ENCODE data around the gene ASIC4.

The ASIC4 gene

GRCh38 chr2:219514196-219514761, at the start of gene ASIC4:
TSS of gene ASIC4 (plus strand) at chr2:219514482. CDS start at chr2:219514725, 243 bp downstream.
- no peak for DNase-seq

GRCh38 chr2:219465659-219466561, 48.4 kb upstream of the ASIC4 start:
- no peak for DNase-seq

- DNase-seq: no peak
These were observed 47.2 kb upstream of the ASIC4 start for GRCh38 chr2:219466816-219467735.

GRCh38 chr2:219467736-219468075, 46.6 kb upstream of the ASIC4 start:
- no peak for DNase-seq

- no peak for DNase-seq
These were observed 45.7 kb upstream of the ASIC4 start for GRCh38 chr2:219468410-219469185.

GRCh38 chr2:219469186-219469724, 45.0 kb upstream of the ASIC4 start:
- DNase-seq: no peak

GRCh38 chr2:219470429-219470828, 43.9 kb upstream of the ASIC4 start:
- DNase-seq: no peak

- DNase-seq: no peak
These were observed 42.6 kb upstream of the ASIC4 start for GRCh38 chr2:219471476-219472371.

- DNase-seq: no peak
These were observed 41.6 kb upstream of the ASIC4 start for GRCh38 chr2:219472629-219473187.

GRCh38 chr2:219473511-219473910, 40.8 kb upstream of the ASIC4 start:
- DNase-seq: no peak

- DNase-seq: no peak
These were observed 39.8 kb upstream of the ASIC4 start for GRCh38 chr2:219474285-219475060.

- no peak for DNase-seq
These were observed 39.0 kb upstream of the ASIC4 start for GRCh38 chr2:219475278-219475677.

- DNase-seq: no peak
These were observed 38.3 kb upstream of the ASIC4 start for GRCh38 chr2:219475697-219476651.

GRCh38 chr2:219476652-219477151, 37.6 kb upstream of the ASIC4 start:
- no peak for DNase-seq

- DNase-seq: no peak
These were observed 37.1 kb upstream of the ASIC4 start for GRCh38 chr2:219477179-219477578.

- DNase-seq: no peak
These were observed 36.5 kb upstream of the ASIC4 start for GRCh38 chr2:219477815-219478214.

- DNase-seq: no peak
These were observed 35.4 kb upstream of the ASIC4 start for GRCh38 chr2:219478916-219479315.

GRCh38 chr2:219480004-219480403, 34.3 kb upstream of the ASIC4 start:
- DNase-seq: no peak

Data from NCI-H187 (cell line).